Gastroesophageal sphincter (tissue), 3 donors: Measurements from ENCODE around the gene HAUS3.

Experiments
- POLR2A ChIP-seq, 2 donors: fragments of 450-650 bp; IDR thresholded peaks; one replicate each; pipeline ENCODE4 v1.6.1; 2017; ENCODE audit warnings: antibody characterized with exemption in 2 of 2, mild to moderate bottlenecking in 2 of 2, moderate library complexity in 1 of 2
- POLR2AphosphoS5 ChIP-seq: sonication (generic); formaldehyde crosslinking; IDR thresholded peaks from one replicate; pipeline ENCODE4 v1.6.1; 2017; ENCODE audit warnings: antibody characterized with exemption
- TF ChIP-seq, protein P1 (sequence below), 4 experiments: fragments of 200-600 bp in 2 of 4; fragments of 450-650 bp in 2 of 4; sonication (generic) in 1 of 4; IDR thresholded peaks; one replicate each; pipeline ENCODE4 v1.5.1; 2017 to 2019; ENCODE audit warnings: antibody characterized with exemption in 4 of 4, mild to moderate bottlenecking in 2 of 4, moderate library complexity in 2 of 4

DNA sequence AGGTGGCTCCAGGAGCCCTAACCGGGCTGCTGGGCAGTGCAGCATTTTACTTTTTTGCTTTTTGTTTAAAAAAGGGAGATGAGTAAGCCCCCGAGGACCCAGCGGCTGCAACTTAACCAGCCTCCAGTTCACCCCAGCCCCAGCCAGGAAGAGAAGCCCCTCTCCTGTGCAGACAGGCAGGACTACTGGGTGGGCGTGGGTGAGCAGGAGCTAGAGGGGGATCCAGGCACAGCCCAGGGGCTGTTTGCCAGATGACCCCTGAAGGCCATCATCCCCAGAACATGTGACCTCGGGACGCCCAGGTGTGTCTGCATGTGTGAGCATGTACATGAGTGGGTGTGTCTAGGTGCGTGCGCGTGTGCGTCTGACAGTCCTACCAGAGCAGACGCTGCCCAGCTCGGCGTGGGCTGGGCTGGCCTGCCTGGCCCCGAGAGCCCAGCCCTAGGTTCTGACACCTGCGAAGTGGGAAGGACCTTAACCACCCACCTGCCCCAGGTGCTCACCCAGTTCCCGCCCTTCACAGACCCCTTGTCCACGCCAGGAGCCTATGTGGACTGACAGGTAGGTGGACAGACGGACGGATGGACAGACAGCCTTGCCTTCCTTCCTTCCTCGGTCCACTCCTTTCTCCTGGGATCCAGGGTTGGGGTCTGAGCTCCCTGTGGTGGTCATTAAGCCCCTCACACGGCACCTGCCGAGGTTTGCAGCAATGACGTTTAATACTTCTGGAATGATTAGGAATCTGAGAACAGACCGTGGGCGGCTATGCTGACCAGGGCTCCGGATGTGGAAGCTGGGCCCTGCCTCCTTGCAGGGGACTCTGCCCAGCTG, 7.8 kb upstream of the HAUS3 start:
- TF ChIP-seq, protein P1, sequence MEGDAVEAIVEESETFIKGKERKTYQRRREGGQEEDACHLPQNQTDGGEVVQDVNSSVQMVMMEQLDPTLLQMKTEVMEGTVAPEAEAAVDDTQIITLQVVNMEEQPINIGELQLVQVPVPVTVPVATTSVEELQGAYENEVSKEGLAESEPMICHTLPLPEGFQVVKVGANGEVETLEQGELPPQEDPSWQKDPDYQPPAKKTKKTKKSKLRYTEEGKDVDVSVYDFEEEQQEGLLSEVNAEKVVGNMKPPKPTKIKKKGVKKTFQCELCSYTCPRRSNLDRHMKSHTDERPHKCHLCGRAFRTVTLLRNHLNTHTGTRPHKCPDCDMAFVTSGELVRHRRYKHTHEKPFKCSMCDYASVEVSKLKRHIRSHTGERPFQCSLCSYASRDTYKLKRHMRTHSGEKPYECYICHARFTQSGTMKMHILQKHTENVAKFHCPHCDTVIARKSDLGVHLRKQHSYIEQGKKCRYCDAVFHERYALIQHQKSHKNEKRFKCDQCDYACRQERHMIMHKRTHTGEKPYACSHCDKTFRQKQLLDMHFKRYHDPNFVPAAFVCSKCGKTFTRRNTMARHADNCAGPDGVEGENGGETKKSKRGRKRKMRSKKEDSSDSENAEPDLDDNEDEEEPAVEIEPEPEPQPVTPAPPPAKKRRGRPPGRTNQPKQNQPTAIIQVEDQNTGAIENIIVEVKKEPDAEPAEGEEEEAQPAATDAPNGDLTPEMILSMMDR (IDR thresholded peaks at IDR 0.05), result no peak
- no peak for TF ChIP-seq POLR2A (IDR thresholded peaks at IDR 0.05)
- no peak for TF ChIP-seq POLR2AphosphoS5
